HepG2 (cell line): ENCODE measurements around the gene ERICH6. TPM values are rescaled to one million over a fixed set of nuclear protein-coding genes. Genes with fewer than 3 reads are reported as not detected.

Source experiments
- AGO2 ChIP-seq: fragments of 200-400 bp; formaldehyde crosslinking; optimal IDR thresholded peaks from 2 replicates; pipeline ENCODE3; 2017; ENCODE audit warnings: mild to moderate bottlenecking, low read depth, low read length, moderate library complexity
- CHD4 ChIP-seq: fragments of 200-600 bp; sonication (generic); IDR thresholded peaks from 2 replicates; pipeline ENCODE4 v1.7.0; 2017; ENCODE audit warnings: mild to moderate bottlenecking, low read length, borderline replicate concordance
- CREM ChIP-seq, 2 experiments: sonication (generic) in 1 of 2; formaldehyde crosslinking in 1 of 2; IDR thresholded peaks; 2 replicates each; pipeline versions ENCODE4 v1.4.0 to v1.6.1; 2016 to 2020; ENCODE audit warnings: antibody characterized with exemption in 1 of 2, mild to moderate bottlenecking in 1 of 2, missing genetic modification reagents in 1 of 2
- GABPB1 ChIP-seq: IDR thresholded peaks from 2 replicates; pipeline ENCODE4 v1.6.1; 2016; ENCODE audit warnings: mild to moderate bottlenecking, missing genetic modification reagents, moderate library complexity, missing compliant biosample characterization
- GTF2F1 ChIP-seq: fragments of 150-350 bp; IDR thresholded peaks from 2 replicates; pipeline ENCODE4 v1.6.1; 2014; ENCODE audit warnings: low read length
- MEF2D ChIP-seq: sonication (generic); formaldehyde crosslinking; IDR thresholded peaks from 2 replicates; pipeline ENCODE4 v1.5.1; 2020; ENCODE audit warnings: mild to moderate bottlenecking, missing genetic modification reagents
- MXD3 ChIP-seq: IDR thresholded peaks from 2 replicates; pipeline ENCODE4 v1.6.1; 2016; ENCODE audit warnings: mild to moderate bottlenecking, missing biosample characterization, missing genetic modification reagents
- PHF5A ChIP-seq: IDR thresholded peaks from one replicate; pipeline ENCODE4 v1.6.1; 2018; ENCODE audit warnings: low read depth, missing genetic modification reagents; ENCODE audit not compliant: unreplicated experiment
- THAP7 ChIP-seq: sonication (generic); formaldehyde crosslinking; IDR thresholded peaks from 2 replicates; pipeline ENCODE4 v1.8.1; 2023; ENCODE audit warnings: mild to moderate bottlenecking, missing genetic modification reagents
- YY1 ChIP-seq: IDR thresholded peaks from 2 replicates; pipeline ENCODE4 v1.6.1; 2011; ENCODE audit warnings: low read length, low read depth, moderate library complexity, mild to moderate bottlenecking; ENCODE audit not compliant: insufficient read depth, insufficient replicate concordance
- ZBTB2 ChIP-seq: sonication (generic); formaldehyde crosslinking; IDR thresholded peaks from 2 replicates; pipeline ENCODE4 v1.8.0; 2022; ENCODE audit warnings: low read depth, missing genetic modification reagents
- ZFP1 ChIP-seq: IDR thresholded peaks from 2 replicates; pipeline ENCODE4 v1.6.1; 2016
- ZMAT3 ChIP-seq: sonication (generic); formaldehyde crosslinking; conservative IDR thresholded peaks from 2 replicates; pipeline ENCODE4 v1.7.0; 2021; ENCODE audit warnings: missing genetic modification reagents
- ZNF317 ChIP-seq: sonication (generic); formaldehyde crosslinking; IDR thresholded peaks from 2 replicates; pipeline ENCODE4 v1.5.0; 2020; ENCODE audit warnings: mild to moderate bottlenecking, missing genetic modification reagents
- ZNF446 ChIP-seq: sonication (generic); formaldehyde crosslinking; IDR thresholded peaks from 2 replicates; pipeline ENCODE4 v1.5.0; 2020; ENCODE audit warnings: mild to moderate bottlenecking, missing genetic modification reagents
- ZNF501 ChIP-seq: sonication (generic); formaldehyde crosslinking; IDR thresholded peaks from 2 replicates; pipeline ENCODE4 v1.5.1; 2020; ENCODE audit warnings: mild to moderate bottlenecking, moderate library complexity, missing genetic modification reagents
- ZNF572 ChIP-seq: sonication (generic); formaldehyde crosslinking; IDR thresholded peaks from 2 replicates; pipeline ENCODE4 v1.5.1; 2020; ENCODE audit warnings: mild to moderate bottlenecking, missing genetic modification reagents
- ZNF703 ChIP-seq: sonication (generic); formaldehyde crosslinking; IDR thresholded peaks from 2 replicates; pipeline ENCODE4 v1.5.1; 2020; ENCODE audit warnings: missing genetic modification reagents, mild to moderate bottlenecking, moderate library complexity, borderline replicate concordance
- ZNF768 ChIP-seq: sonication (generic); formaldehyde crosslinking; IDR thresholded peaks from 2 replicates; pipeline ENCODE4 v1.4.0; 2020; ENCODE audit warnings: missing genetic modification reagents
- ZNF800 ChIP-seq: sonication (generic); formaldehyde crosslinking; IDR thresholded peaks from 2 replicates; pipeline ENCODE4 v1.4.0; 2020; ENCODE audit warnings: missing genetic modification reagents
- ZSCAN20 ChIP-seq: sonication (generic); formaldehyde crosslinking; IDR thresholded peaks from 2 replicates; pipeline ENCODE4 v1.4.0; 2020; ENCODE audit warnings: missing genetic modification reagents, mild to moderate bottlenecking, borderline replicate concordance
- polyA plus RNA-seq, 8 experiments: library from polyadenylated mRNA; depleted of rRNA in 3 of 8; stranded (reverse) in 7 of 8; unstranded in 1 of 8; fragments of >200 nt; fragmentation: Illumina TruSeq in 4 of 8; extraction: Trizol in 4 of 8; gene quantifications; 2 replicates each; pipeline versions ENCODE4 v1.2.1 to v1.2.3, GENCODE V29; 2011 to 2016; ENCODE audit warnings: low read depth in 4 of 8, missing spikeins in 1 of 8, mixed read lengths in 1 of 8; ENCODE audit not compliant: insufficient read depth in 1 of 8
- total RNA-seq, 5 experiments: library from RNA; depleted of rRNA; stranded (reverse); fragments of >200 nt; fragmentation: Illumina TruSeq; extraction: Trizol; gene quantifications; 2 replicates each; pipeline ENCODE4 v1.2.3, GENCODE V29; 2016; ENCODE audit warnings: low read depth in 1 of 5

The ERICH6 gene
- total and polyA plus RNA-seq, 2 of the 13 experiments (the other 11 are each of a cell fraction or from before 2014, with no cell fraction given) = 0.03 TPM; not detected in 1

- TF ChIP-seq ZNF800 (CRISPR knock-in tag) = peak; percentile 77; the same call in 1 of the 2 replicates
- TF ChIP-seq ZNF572 (CRISPR knock-in tag) = no peak
- TF ChIP-seq ZSCAN20 (CRISPR knock-in tag) = no peak
- peak; percentile 33; the same call in 1 of the 2 replicates for TF ChIP-seq ZNF768 (CRISPR knock-in tag)
- peak; percentile 90; the same call in 1 of the 2 replicates for TF ChIP-seq CHD4
- TF ChIP-seq GABPB1 (CRISPR knock-in tag) = peak; percentile 40; the same call in 1 of the 2 replicates
- no peak for TF ChIP-seq ZBTB2 (CRISPR knock-in tag)
- peak; percentile 67 for TF ChIP-seq MEF2D (CRISPR knock-in tag)
- TF ChIP-seq GTF2F1 = no peak
- no peak for TF ChIP-seq ZNF501
- TF ChIP-seq ZNF703 (CRISPR knock-in tag) = peak; percentile 88
- peak; percentile 97 for TF ChIP-seq CREM (IDR thresholded peaks at IDR 0.05)
- no peak for TF ChIP-seq CREM (CRISPR knock-in tag; IDR thresholded peaks at IDR 0.05)
- 0 out of 2 replicates have a peak, but pooled peaks have one; percentile 21 for TF ChIP-seq ZMAT3
- no peak for TF ChIP-seq AGO2
- TF ChIP-seq YY1 = no peak
- no peak for TF ChIP-seq PHF5A (CRISPR knock-in tag)
- TF ChIP-seq THAP7 = no peak
- TF ChIP-seq ZNF446 (CRISPR knock-in tag) = 0 out of 2 replicates have a peak, but pooled peaks have one; percentile 57
- TF ChIP-seq MXD3 (CRISPR knock-in tag) = no peak
- 0 out of 2 replicates have a peak, but pooled peaks have one; percentile 80 for TF ChIP-seq ZFP1 (CRISPR knock-in tag)
- TF ChIP-seq ZNF317 = no peak
Measured at GRCh38 chr3:150736903-150737832, 33.4 kb upstream of the ERICH6 start (continued).
